Measurements from ENCODE around the gene TBC1D22B.

TBC1D22B gene

DNA sequence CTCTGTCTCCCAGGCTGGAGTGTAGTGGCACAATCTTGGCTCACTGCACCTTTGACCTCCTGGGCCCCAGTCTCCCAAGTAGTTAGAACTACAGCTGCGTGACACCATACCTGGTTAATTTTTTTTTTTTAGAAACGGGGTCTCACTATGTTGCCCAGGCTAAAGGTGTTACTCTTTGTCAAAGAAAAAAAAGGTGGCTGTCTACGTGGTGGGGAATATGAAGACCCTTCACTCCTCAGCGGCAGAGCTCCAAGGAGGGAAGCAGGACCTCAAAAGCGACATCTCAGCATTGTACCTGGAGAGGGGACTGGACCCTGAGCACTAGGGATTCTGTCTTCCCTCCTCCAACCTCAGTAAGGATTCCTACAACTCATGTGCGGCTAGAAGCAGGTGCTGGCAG is 16.4 kb upstream of the TBC1D22B start:
- no peak for DNase-seq

DNA sequence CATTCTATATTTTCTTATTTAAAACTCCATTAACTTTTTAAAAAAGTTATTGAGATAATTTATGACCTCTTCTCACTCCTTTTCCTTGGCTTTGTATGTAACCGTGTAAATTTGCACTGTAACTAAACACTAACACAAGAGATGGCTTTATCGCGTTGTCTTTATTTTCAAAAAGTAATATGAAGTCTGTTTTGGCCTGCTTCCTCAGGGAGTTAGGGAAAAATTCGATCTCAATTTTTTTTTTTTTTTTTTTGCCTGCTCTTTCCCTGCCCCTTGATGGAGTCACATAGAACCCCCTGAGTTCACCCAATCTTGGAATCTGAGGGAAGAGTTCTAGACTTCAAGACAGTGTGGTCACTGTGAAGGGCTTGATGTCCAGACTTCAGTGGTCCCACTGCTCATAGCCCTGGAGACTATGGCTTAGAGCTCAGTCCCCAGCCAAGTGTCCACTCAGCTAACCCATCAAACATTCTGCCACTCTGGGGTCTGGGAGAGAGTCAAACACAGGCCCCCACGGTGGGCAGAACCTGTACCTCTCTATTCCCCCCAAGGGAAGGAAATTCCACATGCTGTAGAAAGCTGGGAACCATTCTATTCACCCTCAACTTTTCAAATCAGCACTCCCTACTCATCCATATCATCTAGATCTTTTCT is 15.7 kb upstream of the TBC1D22B start:
- no peak for DNase-seq

DNA sequence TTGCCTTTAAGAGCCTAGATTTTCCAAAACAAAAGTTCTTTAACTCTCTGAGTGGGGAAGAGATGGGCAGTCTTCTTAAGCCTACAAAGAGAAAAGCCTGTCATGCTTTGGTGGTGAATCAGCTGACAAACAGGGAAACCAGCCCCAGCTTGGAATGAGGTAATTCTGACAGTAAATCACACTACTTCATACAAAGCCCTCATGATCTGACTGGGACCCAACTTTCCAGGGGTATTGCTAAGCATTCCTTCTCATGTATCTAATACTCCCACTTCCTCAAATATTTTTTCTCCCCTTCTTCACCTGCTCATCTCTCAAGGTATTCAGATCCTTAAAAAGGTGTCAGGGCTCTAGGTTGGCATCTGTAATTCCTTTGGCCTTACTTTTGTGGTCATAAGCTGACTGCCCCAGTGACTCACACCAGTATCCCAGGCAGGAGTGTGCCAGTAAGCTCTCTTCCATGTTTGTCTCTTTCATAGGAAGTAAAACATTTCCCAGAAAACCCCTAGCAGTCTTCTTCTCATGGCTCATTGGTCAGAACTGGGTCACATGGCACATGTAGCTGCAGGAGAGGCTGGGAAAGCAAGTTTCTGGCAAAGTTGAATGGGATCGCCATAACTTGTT is 15.0 kb upstream of the TBC1D22B start:
- DNase-seq: no peak

DNA sequence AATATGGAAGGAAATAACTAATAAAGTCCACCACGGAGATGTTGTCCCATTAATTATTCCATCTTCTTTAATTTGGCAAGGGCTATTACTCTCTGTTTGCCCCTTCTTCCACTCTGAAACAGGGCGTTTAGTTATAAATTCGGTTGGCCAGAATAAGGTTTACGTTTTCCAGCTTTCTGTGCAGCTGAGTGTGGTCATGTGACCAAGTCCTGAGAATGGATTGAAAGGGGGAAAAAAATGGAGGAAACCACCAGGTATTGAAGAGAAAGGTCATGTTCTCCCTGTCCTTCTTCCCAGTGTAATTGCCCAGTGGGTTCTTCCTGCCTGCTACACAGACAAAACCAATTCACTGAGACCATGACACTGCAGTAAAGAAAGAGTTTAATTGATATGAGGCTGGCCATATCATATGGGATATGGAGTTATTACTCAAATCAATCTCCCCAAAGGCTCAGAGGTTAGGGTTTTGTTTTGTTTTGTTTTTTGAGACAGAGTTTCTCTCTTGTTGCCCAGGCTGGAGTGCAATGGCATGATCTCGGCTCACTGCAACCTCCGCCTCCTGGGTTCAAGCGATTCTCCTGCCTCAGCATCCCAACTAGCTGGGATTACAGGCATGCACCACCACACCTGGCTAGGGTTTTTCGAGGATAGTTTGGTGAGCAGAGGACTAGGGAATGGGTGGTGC is 14.3 kb upstream of the TBC1D22B start:
- DNase-seq: no peak

DNA sequence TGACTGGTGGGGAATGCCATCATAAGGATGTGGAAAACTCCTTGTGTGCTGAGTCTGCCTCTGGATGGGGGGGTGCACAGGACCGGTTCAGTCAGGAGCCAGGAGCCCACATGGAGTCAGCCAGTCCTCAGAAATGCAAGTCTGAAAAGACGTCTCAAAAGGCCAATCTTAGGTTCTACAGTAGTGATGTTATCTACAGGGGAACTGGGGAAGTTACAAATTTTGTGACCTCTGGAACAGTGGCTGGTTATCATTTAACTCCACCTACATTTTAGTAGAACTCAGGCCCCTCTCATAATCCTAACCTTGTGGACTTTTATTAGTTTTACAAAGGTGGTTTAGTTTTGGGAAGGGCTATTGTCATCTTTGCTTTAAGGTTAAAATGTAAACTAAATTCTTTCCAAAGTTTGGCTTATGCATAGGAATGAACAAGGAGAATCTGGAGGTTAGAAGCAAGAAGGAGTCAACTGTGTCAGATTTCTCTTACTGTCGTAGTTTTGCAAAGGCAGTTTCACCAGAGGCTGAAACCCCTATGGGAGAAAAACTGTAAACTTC is 13.7 kb upstream of the TBC1D22B start:
- no peak for DNase-seq

DNA sequence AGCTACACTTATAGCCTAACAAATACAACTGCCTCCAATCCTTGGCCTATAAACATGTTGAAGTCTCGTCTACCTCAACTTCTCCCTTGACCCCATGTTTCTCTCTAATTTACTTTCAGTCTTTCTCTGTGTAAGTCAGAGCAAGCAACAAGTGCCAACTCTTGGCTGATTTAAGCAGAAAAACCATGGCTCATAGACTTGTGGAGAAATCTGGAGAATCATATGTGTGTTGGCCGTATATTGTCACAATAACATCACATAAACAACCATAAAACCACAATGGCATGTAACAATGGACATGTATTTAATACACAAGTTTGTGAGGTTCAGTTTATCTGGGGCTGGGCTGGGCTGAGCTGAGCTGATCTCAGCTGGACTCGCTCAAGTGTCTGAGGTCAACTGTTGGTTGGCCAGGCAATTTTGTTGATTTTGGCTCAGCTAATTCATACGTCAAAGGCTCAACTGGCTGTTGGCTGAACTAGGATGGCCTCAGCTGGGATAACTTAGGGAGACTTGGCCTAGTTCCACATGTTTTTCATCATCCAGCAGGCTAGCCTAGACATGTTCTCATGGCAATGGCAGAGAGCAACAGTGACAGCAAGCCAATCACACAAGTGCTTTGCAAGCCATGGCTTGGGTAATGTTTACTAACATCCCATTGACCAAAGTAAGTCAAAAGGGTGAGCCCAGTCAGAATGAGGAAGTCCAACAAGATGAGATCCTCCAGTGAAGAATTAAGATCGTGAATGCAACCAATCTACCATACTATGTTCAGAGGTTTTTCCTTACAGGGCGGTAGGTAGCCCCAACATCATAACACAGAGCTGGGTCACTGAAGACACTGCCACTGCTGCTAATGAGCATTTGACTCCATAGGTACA is 12.9 kb upstream of the TBC1D22B start:
- peak; percentile 98 for DNase-seq

DNA sequence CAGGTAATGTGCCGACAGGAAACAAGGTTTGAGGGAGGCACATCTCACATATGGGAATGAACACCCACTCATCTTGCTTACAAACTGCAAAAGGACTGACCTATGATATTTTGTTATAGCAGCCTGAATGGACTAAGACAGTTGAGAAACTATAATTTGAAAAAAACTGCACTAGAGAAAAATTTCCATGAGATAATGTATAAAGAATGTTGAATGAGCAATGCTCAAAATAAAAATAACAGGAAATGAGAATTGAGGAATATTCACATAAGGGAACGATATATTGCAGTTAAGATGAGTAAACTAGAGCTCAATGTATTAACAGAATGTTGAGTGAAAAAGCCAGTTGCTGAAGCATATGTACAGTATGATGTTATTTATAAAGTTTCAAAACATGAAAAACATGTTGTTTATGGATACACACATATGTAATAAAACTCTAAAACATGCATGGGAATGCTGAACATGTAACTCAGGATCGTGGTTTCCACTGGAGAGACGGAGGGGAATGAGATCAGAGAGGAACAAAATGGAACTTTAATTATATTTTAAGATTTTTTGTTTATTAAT is 6.3 kb upstream of the TBC1D22B start:
- DNase-seq: no peak

DNA sequence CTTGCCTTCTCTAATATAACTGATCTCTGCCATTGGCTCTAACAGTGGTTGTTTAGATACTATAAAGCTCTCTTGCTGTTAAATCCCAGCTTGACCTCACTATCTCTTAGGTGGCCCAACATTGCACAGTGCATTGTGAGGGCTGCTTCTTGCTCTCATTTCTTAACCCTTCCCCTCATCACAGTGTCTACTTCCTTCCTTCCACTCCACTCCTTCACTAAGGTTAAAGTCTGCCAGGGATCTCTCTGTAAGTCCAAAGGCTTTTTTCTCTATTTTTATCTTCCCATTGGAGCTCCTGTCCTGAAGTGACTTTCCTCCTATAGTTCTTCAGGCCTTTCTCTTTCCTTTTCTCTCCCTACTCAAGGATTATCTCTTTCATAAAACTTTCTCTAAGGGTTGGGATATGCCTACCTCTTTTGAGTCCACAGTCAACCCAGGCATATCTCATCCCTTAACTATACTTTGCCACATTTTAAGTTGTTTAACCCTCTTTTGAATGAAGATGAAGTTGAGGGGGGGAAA is 4.0 kb upstream of the TBC1D22B start:
- DNase-seq: no peak

DNA sequence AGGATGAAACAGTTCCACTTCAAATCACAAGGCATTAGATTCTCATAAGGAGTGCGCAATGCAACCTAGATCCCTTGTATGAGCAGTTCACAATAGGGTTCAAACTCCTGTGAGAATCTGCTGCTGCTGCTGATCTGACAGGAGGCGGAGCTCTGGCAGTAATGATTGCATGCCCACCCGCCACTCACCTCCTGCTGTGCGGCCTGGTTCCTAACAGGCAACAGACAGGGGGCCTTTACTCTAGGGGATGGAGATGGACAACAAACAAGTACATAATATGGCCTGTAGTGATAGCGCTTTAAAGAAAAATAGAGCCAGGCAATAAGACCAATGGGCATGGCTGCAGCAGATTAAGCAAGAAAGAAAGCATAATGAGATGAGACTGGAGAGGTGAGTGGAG is 2.7 kb upstream of the TBC1D22B start:
- no peak for DNase-seq

DNA sequence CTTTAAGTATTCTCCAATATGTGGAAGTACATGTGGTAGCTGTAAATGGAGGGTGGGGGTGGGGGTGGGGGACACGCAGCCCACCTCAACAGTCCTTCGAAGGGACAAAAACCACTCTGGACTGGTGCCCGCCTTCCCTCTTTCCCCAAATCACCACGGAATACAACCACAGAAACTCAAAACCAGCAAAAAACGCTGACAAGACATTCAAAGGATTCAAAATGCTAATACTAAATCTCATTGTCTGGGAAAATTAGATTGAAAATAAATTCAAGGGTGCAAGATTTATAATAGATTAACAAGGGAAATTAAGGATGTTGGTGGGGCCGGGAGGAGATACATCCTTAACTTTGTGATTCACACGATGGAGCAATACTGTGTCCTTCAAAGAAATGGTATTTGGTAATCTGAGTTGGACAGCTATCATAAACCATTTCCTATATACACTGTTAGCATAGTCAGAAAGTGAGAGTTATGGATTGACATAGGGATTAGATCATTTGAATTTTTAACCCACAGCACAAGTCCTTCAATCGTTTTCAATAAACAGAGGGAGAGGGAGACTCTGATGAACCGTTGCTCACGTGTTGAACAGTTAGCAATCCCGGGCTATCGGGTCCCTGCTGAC is 766 bp upstream of the TBC1D22B start:
- DNase-seq: no peak

DNA sequence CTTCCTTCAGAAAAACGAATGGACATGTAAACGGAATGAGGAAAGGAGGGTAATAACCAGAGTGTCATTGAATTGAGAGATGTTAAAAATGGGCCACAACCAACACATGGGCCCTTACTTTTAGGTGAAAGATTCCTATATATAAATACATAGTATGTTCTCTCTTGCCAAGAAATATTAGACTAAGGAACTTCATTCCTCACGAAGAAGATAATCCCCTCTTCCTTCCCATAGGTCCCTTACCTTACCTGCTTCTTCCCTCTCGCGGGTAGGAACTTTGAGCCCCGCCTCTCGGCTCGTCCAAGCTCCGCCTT is 295 bp upstream of the TBC1D22B start:
- DNase-seq: no peak

DNA sequence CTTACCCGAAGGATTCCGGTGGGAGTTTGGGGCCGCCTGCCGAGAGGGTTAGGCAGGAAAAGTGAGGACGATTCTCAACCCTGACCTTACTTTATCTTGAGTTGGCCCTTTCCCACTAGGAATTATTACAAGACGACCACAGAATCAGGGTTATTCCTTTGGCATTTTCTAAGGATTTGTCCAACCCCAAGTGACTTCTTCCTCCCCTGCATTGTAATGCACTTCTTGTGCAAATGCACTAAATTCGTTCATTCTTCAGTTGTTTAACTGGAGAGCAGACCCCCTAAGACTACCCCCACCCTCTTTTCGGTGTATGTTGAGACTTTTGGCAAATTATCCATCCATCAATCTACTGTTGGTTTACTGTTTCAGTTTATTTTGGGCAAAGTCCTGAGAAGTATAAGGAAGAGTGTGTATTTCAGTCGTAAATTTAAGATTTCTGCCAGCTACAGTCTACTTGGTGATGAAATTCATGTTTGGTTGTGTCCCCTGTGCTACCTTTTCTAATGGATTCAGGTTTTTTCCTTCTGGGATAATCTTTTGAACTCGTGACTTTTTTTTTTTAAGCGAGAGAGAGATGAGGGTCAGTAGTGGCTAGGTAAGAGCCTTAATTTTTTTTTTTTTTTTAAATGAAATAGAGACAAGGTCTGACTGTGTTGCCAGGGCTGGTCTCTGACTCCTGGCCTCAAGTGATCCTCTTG is 983 bp downstream of the TBC1D22B start:
- DNase-seq: no peak

DNA sequence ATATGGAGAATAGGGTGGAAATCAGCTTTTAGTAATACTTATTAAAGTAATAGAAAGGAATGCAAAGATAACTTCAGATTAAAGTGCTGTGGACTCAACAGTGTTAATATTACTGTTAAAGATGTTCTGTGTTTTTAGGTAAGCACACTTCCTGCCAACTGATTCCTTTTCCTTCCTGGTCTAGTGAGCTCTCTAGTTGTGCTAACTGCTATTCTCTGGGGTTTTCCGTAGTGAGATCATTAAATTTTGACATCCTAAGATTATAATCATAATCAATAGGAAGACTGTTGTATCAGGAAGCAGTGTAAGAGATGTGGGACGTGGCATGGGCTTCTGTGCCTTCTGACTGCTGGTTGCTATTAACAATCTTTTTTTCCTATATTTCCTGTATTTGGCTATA is 1.6 kb downstream of the TBC1D22B start:
- DNase-seq: no peak

DNA sequence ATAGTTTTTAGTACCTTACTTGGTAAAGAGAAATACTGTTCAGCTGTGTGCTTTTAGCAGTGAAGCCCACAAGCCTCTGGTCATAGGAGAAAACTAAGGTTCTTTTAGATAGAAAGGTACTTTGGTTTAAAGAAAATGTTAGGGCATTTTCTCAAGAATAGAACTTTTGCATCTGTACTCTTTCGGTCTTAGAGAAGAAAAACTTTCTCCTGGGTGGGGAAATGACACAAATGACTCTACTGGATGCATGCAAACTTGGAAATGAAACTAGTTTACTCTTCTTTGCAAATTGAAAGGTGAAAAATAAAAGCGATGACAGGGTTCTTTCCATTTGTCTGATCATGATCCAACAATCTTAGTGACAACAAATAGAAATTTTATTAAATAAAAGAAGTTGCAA is 2.5 kb downstream of the TBC1D22B start:
- no peak for DNase-seq

DNA sequence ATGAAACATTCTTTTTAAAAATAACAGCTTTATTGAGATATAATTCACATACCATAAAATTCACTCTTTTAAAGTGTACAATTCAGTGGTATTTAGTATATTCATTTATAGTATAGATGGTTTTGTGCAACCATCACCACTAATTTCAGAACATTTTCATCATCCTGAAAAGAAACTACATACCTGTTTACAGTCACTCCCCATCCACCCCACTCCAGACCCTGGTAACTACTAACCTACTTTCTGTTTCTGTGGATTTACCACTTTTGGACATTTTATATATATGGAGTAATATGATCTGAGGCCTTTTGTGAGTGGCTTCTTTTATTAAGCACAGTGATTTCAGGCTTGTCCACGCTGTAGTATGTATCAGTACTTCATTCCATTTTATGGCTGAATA is 2.9 kb downstream of the TBC1D22B start:
- DNase-seq: no peak

DNA sequence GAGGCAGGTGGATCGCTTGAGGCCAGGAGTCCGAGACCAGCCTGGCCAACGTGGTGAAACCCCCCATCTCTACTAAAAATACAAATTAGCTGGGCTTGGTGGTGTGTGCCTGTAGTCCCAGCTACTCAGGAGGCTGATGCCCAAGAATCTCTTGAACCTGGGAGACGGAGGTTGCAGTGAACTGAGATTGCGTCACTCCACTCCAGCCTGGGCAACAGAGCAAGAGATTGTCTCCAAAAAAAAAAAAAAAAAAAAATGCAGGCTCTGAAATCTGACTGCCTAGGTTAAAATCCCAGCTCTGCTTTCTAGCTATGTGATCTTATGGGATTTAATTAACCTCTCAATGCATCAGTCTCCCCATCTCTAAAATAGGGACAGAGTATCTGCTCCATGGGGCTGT is 3.6 kb downstream of the TBC1D22B start:
- DNase-seq: no peak

DNA sequence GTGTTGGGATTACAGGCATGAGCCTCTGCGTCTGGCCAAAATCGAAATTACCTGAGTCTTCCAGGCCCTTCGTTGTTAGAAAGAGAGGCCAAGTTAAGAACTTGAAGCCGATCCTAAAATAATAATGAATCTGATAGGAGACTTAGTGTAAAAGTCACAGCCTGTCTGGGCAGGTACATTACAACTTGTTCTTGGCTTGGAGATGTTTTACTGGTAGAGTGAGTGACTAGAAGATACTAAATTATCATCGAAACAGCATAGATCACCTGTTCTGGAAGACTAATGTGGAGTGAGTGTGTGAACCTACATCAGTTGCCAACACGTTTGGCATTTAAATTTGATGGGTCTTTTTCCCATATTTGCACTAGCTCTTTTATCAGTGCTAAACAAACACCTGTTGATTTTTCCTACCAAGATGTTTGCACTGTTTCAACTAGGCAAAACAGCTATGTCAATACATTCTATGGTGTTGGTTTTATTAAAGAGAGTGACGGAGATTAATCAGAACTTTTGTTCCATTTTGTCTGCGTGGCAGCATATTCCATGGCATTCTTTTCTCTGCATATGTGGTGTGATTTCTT is 5.0 kb downstream of the TBC1D22B start:
- no peak for DNase-seq

DNA sequence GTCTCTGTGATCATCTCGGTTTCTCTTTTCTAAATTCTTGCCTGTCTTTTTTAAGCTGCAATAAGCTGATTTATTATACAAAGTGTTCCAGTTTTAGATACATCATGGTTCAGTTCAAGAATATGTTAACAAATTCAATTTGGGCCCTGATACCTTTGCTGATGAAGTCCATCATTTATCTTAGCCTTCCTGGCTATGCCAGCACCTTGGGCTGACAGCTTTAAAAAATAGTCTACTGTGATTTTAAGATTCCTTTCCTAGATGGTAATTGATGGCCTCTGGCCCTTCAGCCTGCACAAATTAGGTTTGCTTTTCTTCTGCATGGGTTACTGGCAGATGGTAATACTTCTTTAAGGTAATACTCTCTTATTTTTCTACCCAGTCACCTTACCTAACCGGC is 7.4 kb downstream of the TBC1D22B start:
- DNase-seq: no peak

DNA sequence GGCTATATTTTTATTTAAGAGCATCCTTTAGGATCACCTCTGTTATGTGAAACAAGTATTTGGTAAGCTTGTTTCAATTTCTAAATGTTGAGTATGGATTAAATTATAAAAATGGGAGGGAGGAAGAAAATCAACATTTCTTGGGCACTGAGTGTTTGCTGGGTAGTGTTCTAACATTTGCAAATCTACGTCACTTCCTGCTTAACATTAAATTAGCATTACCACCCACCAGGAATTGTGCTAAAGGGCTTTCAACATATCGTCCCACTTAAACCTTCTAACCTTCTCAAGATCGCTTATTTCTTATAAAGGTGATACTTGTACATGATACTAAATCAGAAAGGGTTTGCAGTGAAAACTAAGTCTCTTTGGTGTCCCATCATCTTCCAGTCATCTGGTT is 8.3 kb downstream of the TBC1D22B start:
- DNase-seq: no peak

DNA sequence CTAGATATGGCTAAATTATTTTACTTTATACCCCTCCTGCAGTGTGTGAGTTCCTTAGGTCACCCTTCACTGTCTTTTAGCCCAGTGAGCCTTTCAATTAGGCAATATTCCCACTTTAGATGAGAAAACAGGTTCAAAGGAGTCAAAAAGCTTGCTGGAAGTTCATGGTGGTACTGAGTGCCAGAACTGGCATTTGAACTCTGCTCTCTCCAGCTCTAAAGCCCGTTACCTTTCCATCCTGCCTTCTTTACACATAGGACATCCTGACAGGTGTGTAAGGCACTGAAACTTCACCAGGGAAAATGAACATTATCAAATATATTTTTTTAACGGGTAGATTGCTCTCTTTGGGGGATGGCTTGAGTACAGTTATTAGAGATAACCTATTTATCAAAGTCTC is 11.5 kb downstream of the TBC1D22B start:
- DNase-seq: no peak

DNA sequence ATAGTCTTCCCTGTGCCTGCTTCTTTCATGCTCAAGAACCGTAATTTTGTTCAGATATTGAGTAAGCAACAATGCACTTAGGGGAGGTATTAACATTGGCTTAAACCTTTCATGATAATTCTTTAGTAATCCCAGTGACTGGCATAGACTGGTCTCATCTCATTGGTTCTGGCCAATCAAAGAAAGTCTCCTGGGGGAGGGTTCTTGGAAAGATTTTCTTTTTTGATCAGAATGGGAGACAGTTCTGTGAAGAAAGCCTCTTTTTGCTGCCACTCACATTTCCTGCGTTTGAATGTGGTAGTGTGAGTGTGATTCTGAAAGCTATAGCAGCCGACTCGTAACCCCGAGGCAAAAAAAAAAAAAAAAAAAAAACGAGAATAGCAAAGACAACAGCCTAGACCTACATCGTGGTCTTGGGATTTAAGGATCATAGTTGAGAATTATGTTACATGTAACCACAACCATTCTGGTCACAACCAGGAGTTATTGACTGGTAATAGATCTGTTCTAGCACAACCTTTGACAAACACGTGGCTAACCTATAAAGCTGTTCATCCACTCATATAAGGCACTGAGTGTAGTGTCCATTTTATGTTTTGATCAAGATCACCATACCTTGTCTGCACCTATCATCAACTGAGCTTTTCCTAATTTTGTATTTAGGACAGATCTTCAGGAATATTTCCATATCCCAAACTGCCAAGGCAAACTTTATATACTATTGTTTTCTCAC is 15.4 kb downstream of the TBC1D22B start:
- no peak for DNase-seq
